Measurements from ENCODE around the gene PTPRN2. TPM values are rescaled to one million over a fixed set of nuclear protein-coding genes. Genes with fewer than 3 reads are reported as not detected.

Gene PTPRN2
- total and polyA plus RNA-seq, 2 donors (not counting 3 experiments of a cell fraction or from before 2014, with no cell fraction given), result 0.62 to 0.88 TPM

DNA sequence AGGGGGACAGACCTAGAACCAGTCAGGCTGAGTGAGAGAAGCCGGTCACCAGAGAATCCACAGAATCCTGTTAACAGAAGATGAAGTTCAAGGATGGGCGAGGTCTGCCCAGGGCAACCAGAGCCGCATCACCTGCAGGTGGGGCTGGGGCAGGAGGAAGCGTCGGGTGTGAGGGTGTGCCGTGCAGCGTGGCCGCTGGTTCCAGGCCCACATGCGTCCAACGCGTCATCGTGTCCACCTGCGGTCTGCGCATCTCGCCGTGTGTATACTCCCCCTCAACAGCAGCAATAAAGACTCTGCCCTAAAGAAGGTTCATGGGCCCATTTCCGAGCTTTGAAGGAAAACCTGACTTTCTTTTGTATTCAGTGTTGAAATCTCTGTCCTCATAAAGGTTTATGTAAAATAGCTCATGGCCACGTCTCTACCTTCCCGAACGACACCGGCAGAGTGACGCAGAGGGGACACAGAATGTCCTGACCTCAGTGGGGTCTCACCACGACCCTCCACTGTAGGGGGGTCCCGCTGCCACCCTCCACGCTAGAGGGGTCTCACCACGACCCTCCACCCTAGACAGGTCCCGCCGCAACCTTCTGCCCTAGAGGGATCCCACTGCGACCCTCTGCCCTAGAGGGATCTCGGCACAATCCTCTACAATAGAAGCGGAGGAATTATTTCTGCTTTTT is 446.9 kb downstream of the PTPRN2 start:
- no peak for FAIRE-seq
- dilution Hi-C loops (cut with MboI; ENCODE audit: extremely low pct_ligation_motif_present, low sequenced_read_pairs), result no loop called here
- H2AFZ ChIP-seq (ENCODE audit: low read depth, low read length), result no peak overlapping the region

More for the DNA sequence above, 446.9 kb downstream of the PTPRN2 start:
- H3K9ac ChIP-seq (replicated peaks; ENCODE audit: extremely low read depth, insufficient read depth, low read length), result no peak overlapping the region
- no peaks in the 10 kb centered on the region for H3K4me1 ChIP-seq (ENCODE audit: control insufficient read depth, extremely low read depth, insufficient read depth, low read length)
- no TSS peak for BruUV-seq (replicated peaks)
- peaks cover 6% of the 10 kb centered on the region for H3K9me3 ChIP-seq (replicated peaks; ENCODE audit: control insufficient read depth, insufficient read depth, low read length)
- H3K27me3 ChIP-seq (ENCODE audit: control insufficient read depth in 2 of 2, insufficient read depth in 2 of 2, low read length in 2 of 2), result no peaks in the 10 kb centered on the region
- no peak for DNase-seq (ENCODE audit: low read depth, low spot score)
- POLR2A ChIA-PET, result no interaction called here
- no peak overlapping the region for H3K4me3 ChIP-seq (replicated peaks in 1 of 3; ENCODE audit: insufficient read depth in 1 of 3, low read depth in 1 of 3, low read length in 3 of 3)
- intact Hi-C loops (cut with micrococcal nuclease), result no loop called here
- TF ChIP-seq, protein P1, sequence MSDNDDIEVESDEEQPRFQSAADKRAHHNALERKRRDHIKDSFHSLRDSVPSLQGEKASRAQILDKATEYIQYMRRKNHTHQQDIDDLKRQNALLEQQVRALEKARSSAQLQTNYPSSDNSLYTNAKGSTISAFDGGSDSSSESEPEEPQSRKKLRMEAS (IDR thresholded peaks at IDR 0.05; ENCODE audit: insufficient read depth, insufficient read length), result no peak
- TF ChIP-seq JUN (IDR thresholded peaks at IDR 0.05; ENCODE audit: borderline replicate concordance, insufficient read depth, insufficient read length, low read depth), result no peak
- no peak for TF ChIP-seq MYC (IDR thresholded peaks at IDR 0.05; ENCODE audit: low read depth, low read length)
- no peak for TF ChIP-seq POLR2A (IDR thresholded peaks at IDR 0.05; ENCODE audit: low read depth, low read length)
- no peak for TF ChIP-seq POLR2AphosphoS5 (IDR thresholded peaks at IDR 0.05; ENCODE audit: insufficient read depth, low read depth, low read length)
- no peak for TF ChIP-seq EZH2 (IDR thresholded peaks at IDR 0.05; ENCODE audit: borderline replicate concordance, low read depth, low read length, severe bottlenecking)
- TF ChIP-seq CTCF (IDR thresholded peaks at IDR 0.05; ENCODE audit: extremely low read depth in 1 of 2, insufficient read depth in 1 of 2, low read depth in 1 of 2, low read length in 2 of 2), result no peak
- TF ChIP-seq GATA2 (IDR thresholded peaks at IDR 0.05; ENCODE audit: insufficient read depth, insufficient read length, low read depth, low read length), result no peak
- TF ChIP-seq FOS (IDR thresholded peaks at IDR 0.05; ENCODE audit: borderline replicate concordance, insufficient read depth, low read length), result no peak
- no peaks in the 10 kb centered on the region for H3K9me1 ChIP-seq (replicated peaks; ENCODE audit: control insufficient read depth, extremely low read depth, insufficient read depth, low read length)
- no peak overlapping the region for H3K27ac ChIP-seq (ENCODE audit: insufficient read depth, low read depth, low read length)
- no peaks in the 10 kb centered on the region for H4K20me1 ChIP-seq (replicated peaks; ENCODE audit: control insufficient read depth, extremely low read depth, insufficient read depth, low read length)
- H3K79me2 ChIP-seq (ENCODE audit: control insufficient read depth, insufficient read depth, low read length), result no peaks in the 10 kb centered on the region
- CTCF ChIA-PET, result no interaction called here
- no peaks in the 10 kb centered on the region for H3K36me3 ChIP-seq (ENCODE audit: control insufficient read depth in 2 of 2, extremely low read depth in 1 of 2, insufficient read depth in 2 of 2, low read length in 2 of 2)
- H3K4me2 ChIP-seq (ENCODE audit: insufficient read depth, low read length), result no peak overlapping the region

All from endothelial cell of umbilical vein (primary cell).